Stimulated activated CD8-positive, alpha-beta memory T cell treated with anti-CD3 and anti-CD28 coated beads, Interleukin-15, amount 100 ng/mL, for 1 hour (primary cell): ENCODE data around the gene ECHDC3.
"Not testable (repeated sequence)": the region's sequence is repeated elsewhere in the genome, so short reads cannot be mapped to it uniquely, and the experiment has no call there.

Experiments
- DNase-seq: peaks from one replicate; pipeline ENCODE4 v3.0.0-alpha.2; 2020; ENCODE audit warnings: low read depth

Gene ECHDC3, protein sequence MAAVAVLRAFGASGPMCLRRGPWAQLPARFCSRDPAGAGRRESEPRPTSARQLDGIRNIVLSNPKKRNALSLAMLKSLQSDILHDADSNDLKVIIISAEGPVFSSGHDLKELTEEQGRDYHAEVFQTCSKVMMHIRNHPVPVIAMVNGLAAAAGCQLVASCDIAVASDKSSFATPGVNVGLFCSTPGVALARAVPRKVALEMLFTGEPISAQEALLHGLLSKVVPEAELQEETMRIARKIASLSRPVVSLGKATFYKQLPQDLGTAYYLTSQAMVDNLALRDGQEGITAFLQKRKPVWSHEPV

GRCh38 chr10:11742009-11742778 is at the start of gene ECHDC3:
Gene ECHDC3, plus strand, starts transcription at chr10:11742382. Its CDS starts 195 bp downstream, at chr10:11742577.
- peak; percentile 21 for DNase-seq

- no peak for DNase-seq
Measured at GRCh38 chr10:11693376-11693775, 48.8 kb upstream of the ECHDC3 start.

GRCh38 chr10:11695779-11696178 is 46.4 kb upstream of the ECHDC3 start:
- no peak for DNase-seq

DNA sequence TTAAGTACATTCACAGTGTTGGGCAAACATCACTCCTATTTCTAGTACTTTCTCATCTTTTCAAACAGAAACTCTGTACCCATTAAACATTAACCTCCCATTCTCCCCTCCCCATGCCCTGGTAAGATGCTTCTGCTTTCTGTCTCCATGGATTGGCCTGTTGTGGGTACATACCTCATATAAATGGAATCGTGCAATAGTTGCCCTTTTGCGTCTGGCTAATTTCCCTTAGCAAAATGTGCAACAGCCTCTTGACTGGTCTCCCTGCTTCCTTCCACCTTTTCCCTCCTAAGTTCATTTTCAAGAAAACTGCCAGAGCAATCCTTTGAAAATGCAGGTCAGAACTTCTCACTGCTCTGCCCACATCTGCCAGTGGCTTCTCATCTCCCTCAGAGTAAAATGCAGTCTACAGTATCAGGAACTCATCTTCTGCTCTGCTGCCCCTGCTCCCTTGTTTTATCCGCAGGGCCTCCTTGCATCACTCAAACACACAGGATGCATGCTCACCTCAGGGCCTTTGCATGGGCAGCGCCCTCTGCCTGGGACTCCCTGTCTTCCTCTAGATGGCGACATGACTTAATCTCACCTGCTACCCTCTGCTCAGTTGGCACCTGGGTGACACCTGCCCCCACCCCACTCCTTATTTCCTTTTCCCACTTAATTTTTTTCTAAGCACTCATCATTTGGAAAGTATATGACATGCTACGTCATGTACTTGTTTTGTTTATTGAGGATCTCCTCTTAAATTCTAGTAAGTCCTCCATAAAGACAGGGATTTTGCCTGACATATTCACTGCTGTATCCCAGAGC is 44.3 kb upstream of the ECHDC3 start:
- no peak for DNase-seq

GRCh38 chr10:11698691-11699549 is 43.3 kb upstream of the ECHDC3 start:
- DNase-seq: no peak

- no peak for DNase-seq
Measured at GRCh38 chr10:11699550-11700097, 42.6 kb upstream of the ECHDC3 start.

- DNase-seq: no peak
Measured at GRCh38 chr10:11700539-11700938, 41.6 kb upstream of the ECHDC3 start.

GRCh38 chr10:11701451-11702095 is 40.6 kb upstream of the ECHDC3 start:
- DNase-seq: no peak

GRCh38 chr10:11702264-11702663 is 39.9 kb upstream of the ECHDC3 start:
- DNase-seq: no peak

DNA sequence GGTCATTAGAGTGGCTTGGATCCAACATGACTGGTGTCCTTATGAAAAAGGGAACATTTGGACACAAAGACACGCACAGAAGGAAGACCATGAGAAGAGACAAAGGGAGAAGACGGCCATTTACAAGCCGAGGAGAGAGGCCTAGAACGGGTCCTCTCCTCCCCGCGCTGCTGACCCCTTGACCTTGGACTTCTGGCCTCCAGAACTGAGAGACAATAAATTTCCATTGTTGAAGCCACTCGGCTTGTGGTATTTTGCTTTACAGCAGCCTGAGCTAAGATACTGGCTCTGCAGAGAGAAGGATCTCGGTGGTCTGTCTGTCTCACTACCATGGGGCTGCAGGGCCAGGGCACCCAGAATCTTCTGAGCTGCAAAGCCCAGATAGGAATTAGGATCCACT is 38.1 kb upstream of the ECHDC3 start:
- DNase-seq: no peak

GRCh38 chr10:11705722-11706121 is 36.5 kb upstream of the ECHDC3 start:
- no peak for DNase-seq

DNA sequence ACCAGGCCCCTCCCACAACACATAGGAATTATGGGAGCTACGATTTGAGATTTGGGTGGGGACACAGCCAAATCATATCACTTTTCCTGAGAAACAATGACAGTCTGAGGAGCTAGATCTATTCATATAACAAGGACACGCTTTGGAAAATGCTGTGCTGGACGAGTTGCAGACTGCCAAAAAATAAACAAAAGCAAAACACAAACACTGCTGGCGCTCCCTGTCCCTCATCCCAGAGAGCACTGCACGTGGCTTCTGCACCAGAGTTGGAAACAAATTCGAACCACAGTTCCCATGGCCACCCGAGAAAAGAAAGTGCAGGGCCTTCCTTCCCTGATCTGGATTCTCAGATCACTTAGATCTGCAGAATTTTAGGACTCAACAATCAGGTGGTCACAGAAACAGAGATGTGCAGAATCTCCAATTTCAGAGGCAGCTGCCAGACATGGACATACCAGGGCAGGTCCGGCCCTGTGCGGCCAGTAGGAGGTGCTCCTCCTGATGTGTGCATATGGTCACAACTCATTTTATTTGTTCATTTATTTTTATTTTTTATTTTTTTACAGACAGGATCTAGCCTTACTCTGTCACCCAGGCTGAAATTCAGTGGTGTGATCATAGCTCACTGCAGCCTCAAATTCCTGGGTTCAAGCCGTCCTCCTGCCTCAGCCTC is 35.2 kb upstream of the ECHDC3 start:
- no peak for DNase-seq

DNA sequence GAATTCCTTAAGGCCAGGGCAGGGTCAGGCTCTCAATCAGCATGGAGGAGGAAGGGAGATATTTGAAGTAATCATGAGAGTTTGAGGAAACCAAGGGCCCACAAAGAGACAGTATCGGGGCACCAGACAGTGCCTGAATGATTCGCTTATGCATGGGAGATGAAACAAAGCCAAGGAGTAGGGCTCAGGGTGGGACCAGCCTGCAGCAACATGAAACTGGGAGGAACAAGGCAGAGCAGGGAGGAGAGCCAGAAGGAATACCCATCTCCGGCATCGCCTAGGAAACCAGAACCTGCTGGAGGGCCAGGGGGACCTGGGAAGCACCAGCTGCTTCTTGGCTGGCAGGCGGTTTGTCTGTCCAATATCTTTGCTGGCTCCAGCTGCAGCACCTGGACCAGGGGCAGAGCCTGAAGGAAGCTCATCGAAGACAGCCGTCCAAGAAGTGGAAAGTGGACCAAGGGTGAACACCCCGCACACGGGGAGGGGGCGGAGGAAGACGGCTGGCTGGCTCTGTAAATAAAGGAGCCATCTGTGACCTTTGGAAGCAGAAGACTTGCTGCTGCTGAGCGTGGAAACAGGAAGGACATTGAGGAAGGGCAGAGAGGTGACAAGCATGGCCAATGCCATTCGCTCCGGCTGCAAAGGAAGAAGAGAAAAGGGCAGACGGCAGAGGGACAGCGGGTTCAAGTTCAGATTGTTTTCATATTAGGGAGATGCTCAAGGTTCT is 34.4 kb upstream of the ECHDC3 start:
- no peak for DNase-seq

- DNase-seq: not testable (repeated sequence)
Measured at GRCh38 chr10:11708801-11709200, 33.4 kb upstream of the ECHDC3 start.

GRCh38 chr10:11712744-11713143 is 29.4 kb upstream of the ECHDC3 start:
- no peak for DNase-seq

DNA sequence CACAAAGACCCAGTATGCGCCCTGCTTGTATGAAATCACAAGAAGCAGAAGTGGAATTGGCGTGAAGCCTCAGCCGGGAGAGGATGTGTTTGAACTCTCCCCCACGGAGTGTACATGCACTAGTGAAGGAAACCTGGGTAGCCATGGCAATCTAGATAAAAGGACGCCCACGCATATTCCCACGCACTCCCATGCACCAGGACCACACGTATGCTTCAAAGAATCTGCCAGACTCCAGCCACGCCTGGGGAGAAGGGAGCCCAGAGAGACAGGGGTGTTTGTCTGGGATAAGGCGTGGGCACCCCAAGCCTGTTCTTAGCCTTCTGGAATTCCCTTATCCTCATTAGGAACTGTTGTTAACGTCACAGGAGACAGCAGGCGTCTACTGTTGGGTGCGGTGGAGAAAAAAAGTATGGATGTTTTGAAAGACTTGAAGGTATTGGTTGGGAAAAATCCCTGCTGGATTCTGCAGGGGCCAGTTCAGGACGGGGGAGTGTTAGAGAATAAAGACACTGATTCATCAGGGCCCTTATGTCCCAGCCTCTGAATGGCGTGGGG is 28.9 kb upstream of the ECHDC3 start:
- no peak for DNase-seq

DNA sequence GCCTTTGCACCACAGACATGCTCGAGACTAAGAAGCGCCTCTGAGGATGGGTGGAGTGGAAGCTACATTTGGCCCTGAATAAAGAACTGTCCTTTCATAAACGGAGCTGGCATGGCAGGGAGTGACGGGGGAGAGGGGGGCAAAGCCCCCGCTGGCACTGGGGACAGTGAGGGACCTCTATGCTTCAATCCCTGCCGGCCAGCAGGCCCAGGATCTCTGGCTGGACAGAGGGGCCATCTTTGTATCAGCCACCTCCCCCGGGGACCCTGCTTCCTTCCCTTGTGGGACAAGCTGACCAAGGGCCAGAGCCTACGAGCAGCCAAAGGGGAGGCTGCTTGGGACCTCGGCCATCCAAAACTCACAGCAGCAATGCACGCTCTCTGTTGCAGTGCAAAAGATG is 28.2 kb upstream of the ECHDC3 start:
- DNase-seq: no peak

DNA sequence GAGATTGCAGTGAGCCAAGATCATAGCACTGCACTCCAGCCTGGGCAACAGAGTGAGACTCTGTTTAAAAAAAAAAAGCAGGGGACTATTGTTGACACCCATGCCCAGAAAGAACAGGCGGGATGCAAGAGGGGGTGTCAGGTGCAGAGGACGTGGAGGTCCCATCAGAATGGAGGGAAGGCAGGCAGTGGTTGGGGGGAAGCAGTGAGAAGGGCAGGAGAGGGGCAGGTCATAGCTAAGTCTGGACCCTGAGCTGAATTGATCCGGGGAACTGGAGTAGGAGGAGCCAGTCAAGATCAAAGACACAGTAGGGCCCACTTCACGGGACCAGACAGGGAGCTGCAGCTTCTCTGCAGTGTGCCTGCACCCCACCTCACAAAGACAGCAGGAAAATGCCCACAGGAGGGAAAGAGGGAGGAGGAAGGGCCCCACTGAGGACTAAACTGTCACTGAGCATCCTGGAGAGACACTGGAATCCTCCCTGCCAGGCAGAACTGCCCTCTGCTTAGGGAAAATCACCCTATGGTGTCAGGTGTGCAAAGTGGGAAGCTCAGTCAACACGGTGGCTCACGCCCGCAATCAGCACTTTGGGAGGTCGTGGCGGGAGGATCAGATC is 27.3 kb upstream of the ECHDC3 start:
- no peak for DNase-seq
